DOHH2 (cell line): ENCODE measurements around the gene NPR3.

Source experiments
- CTCF ChIP-seq: fragments of 200-600 bp; sonication (generic); IDR thresholded peaks from one replicate; pipeline ENCODE4 v1.5.1; 2014; ENCODE audit warnings: antibody characterized with exemption, mild to moderate bottlenecking, low read depth, low read length; ENCODE audit not compliant: poor library complexity, severe bottlenecking
- EZH2phosphoT487 ChIP-seq: fragments of 200-600 bp; sonication (generic); IDR thresholded peaks from 2 replicates; pipeline ENCODE4 v1.6.1; 2017; ENCODE audit warnings: borderline replicate concordance, mild to moderate bottlenecking, antibody characterized with exemption, low read length, moderate library complexity, mixed read lengths

- TF ChIP-seq CTCF: no peak
- TF ChIP-seq EZH2phosphoT487: no peak
Measured at GRCh38 chr5:32745317-32745716, 34.2 kb downstream of the NPR3 start.
